GM19438 (cell line): ENCODE results near the gene OLAH.
"Not testable (repeated sequence)": the region's sequence is repeated elsewhere in the genome, so short reads cannot be mapped to it uniquely, and the experiment has no call there.

Experiments
- ATAC-seq: cut with Tn5 transposase; IDR thresholded peaks from one replicate; pipeline ENCODE4 v1.9.1; 2021; ENCODE audit warnings: low read depth; ENCODE audit not compliant: unreplicated experiment

OLAH gene

GRCh38 chr10:15043674-15044073 lies at the start of gene OLAH:
Gene OLAH, plus strand, starts transcription at chr10:15043943. Its CDS starts 3,346 bp downstream, at chr10:15047289.
- no peak for ATAC-seq

- no peak for ATAC-seq
Measured at GRCh38 chr10:14995964-14996565, 47.7 kb upstream of the OLAH start.

GRCh38 chr10:15013530-15013929 lies 30.2 kb upstream of the OLAH start:
- not testable (repeated sequence) for ATAC-seq

- ATAC-seq: no peak
Measured at GRCh38 chr10:15015451-15015850, 28.3 kb upstream of the OLAH start.

GRCh38 chr10:15020966-15021365 lies 22.8 kb upstream of the OLAH start:
- not testable (repeated sequence) for ATAC-seq

GRCh38 chr10:15023079-15023478 lies 20.7 kb upstream of the OLAH start:
- ATAC-seq: not testable (repeated sequence)

- ATAC-seq: not testable (repeated sequence)
Measured at GRCh38 chr10:15024017-15025004, 19.4 kb upstream of the OLAH start.

GRCh38 chr10:15025040-15025439 lies 18.7 kb upstream of the OLAH start:
- ATAC-seq: not testable (repeated sequence)

- no peak for ATAC-seq
Measured at GRCh38 chr10:15027741-15028140, 16.0 kb upstream of the OLAH start.

- ATAC-seq: no peak
Measured at GRCh38 chr10:15035385-15036301, 8.1 kb upstream of the OLAH start.

GRCh38 chr10:15037691-15038090 lies 6.1 kb upstream of the OLAH start:
- ATAC-seq: no peak

GRCh38 chr10:15038416-15038815 lies 5.3 kb upstream of the OLAH start:
- ATAC-seq: no peak

GRCh38 chr10:15045380-15045779 lies 1.6 kb downstream of the OLAH start:
- ATAC-seq: no peak

- ATAC-seq: no peak
Measured at GRCh38 chr10:15046626-15047025, 2.9 kb downstream of the OLAH start.

GRCh38 chr10:15049533-15049932 lies 5.8 kb downstream of the OLAH start:
- ATAC-seq: no peak

GRCh38 chr10:15052121-15052520 lies 8.4 kb downstream of the OLAH start:
- no peak for ATAC-seq

- no peak for ATAC-seq
Measured at GRCh38 chr10:15053061-15053460, 9.3 kb downstream of the OLAH start.

GRCh38 chr10:15058689-15059088 lies 14.9 kb downstream of the OLAH start:
- no peak for ATAC-seq

- no peak for ATAC-seq
Measured at GRCh38 chr10:15059914-15060313, 16.2 kb downstream of the OLAH start.

- no peak for ATAC-seq
Measured at GRCh38 chr10:15060638-15061037, 16.9 kb downstream of the OLAH start.

- ATAC-seq: no peak
Measured at GRCh38 chr10:15067154-15067553, 23.4 kb downstream of the OLAH start.
